GM06990 (cell line): ENCODE results near the gene WFDC8.

ENCODE experiments used
- DNase-seq: peaks from one replicate; pipeline ENCODE4 v3.0.0-alpha.2; 2011; ENCODE audit not compliant: insufficient read length; ENCODE audit errors: extremely low read depth
- H3K27me3 ChIP-seq: replicated peaks from 2 replicates; pipeline ENCODE4 v1.6.0; 2011; ENCODE audit warnings: low read length; ENCODE audit not compliant: control insufficient read depth, insufficient read depth
- H3K36me3 ChIP-seq: 2 replicates; pipeline ENCODE4 v1.5.1; 2011; ENCODE audit warnings: low read length; ENCODE audit not compliant: control insufficient read depth, insufficient read depth
- H3K4me3 ChIP-seq: replicated peaks from 2 replicates; pipeline ENCODE4 v1.5.1; 2011; ENCODE audit warnings: low read depth, mild to moderate bottlenecking, control low read depth, low read length
- CTCF ChIP-seq: IDR thresholded peaks from 2 replicates; pipeline ENCODE4 v1.5.1; 2011; ENCODE audit warnings: low read length, control low read depth, mild to moderate bottlenecking, inconsistent platforms; ENCODE audit not compliant: insufficient read depth, poor library complexity, severe bottlenecking

WFDC8 gene

GRCh38 chr20:45564760-45565276 lies 14.3 kb downstream of the WFDC8 start:
- no peak for DNase-seq
- Histone ChIP-seq H3K27me3 (no peaks in the 10 kb centered on the region), H3K4me3 (no peak overlapping the region), H3K36me3 (no peaks in the 10 kb centered on the region)
- TF ChIP-seq CTCF, result no peak

- TF ChIP-seq CTCF, result no peak
- H3K4me3 ChIP-seq, result no peak overlapping the region
- H3K36me3 ChIP-seq, result no peaks in the 10 kb centered on the region
- no peak for DNase-seq
- no peaks in the 10 kb centered on the region for H3K27me3 ChIP-seq
Observed at GRCh38 chr20:45555198-45555597, 23.9 kb downstream of the WFDC8 start.

GRCh38 chr20:45552456-45552855 lies 26.6 kb downstream of the WFDC8 start:
- Histone ChIP-seq H3K36me3 (no peaks in the 10 kb centered on the region), H3K27me3 (no peaks in the 10 kb centered on the region), H3K4me3 (no peak overlapping the region)
- no peak for TF ChIP-seq CTCF
- DNase-seq, result no peak

GRCh38 chr20:45550765-45551164 lies 28.3 kb downstream of the WFDC8 start:
- Histone ChIP-seq H3K4me3 (no peak overlapping the region), H3K27me3 (no peaks in the 10 kb centered on the region), H3K36me3 (no peaks in the 10 kb centered on the region)
- no peak for TF ChIP-seq CTCF
- DNase-seq, result no peak

GRCh38 chr20:45548410-45548809 lies 30.7 kb downstream of the WFDC8 start:
- no peak for TF ChIP-seq CTCF
- DNase-seq, result no peak
- H3K27me3 ChIP-seq, result no peaks in the 10 kb centered on the region

GRCh38 chr20:45547206-45547770 lies 31.8 kb downstream of the WFDC8 start, which contains the start of gene EPPIN:
TSS of gene EPPIN (minus strand) at chr20:45547401. CDS start at chr20:45547357, 44 bp downstream.
- no peak for TF ChIP-seq CTCF
- no peak for DNase-seq

More at GRCh38 chr20:45548410-45548809, 30.7 kb downstream of the WFDC8 start:
- Histone ChIP-seq H3K4me3 (no peak overlapping the region), H3K36me3 (no peaks in the 10 kb centered on the region)

More at GRCh38 chr20:45547206-45547770, 31.8 kb downstream of the WFDC8 start, which contains the start of gene EPPIN:
- no peaks in the 10 kb centered on the region for H3K27me3 ChIP-seq
- H3K4me3 ChIP-seq, result no peak within 1 kb of the TSS
- H3K36me3 ChIP-seq, result no peaks in the 10 kb centered on the region
